OCI-M2 (cell line): Measurements from ENCODE around the gene RNF144B.
"Not testable (repeated sequence)": the region's sequence is repeated elsewhere in the genome, so short reads cannot be mapped to it uniquely, and the experiment has no call there.

Source experiments
- DNase-seq: peaks from one replicate; lab custom pipeline; 2025; ENCODE audit not compliant: unreplicated experiment; lab: John Stamatoyannopoulos, UW

RNF144B gene

GRCh38 chr6:18439581-18439980 is 52.4 kb downstream of the RNF144B start:
- DNase-seq = no peak

- no peak for DNase-seq
Measured at GRCh38 chr6:18441251-18441979, 54.3 kb downstream of the RNF144B start.

GRCh38 chr6:18444111-18444510 is 57.0 kb downstream of the RNF144B start:
- no peak for DNase-seq

GRCh38 chr6:18445228-18445627 is 58.1 kb downstream of the RNF144B start:
- DNase-seq = no peak

- no peak for DNase-seq
Measured at GRCh38 chr6:18446771-18447170, 59.6 kb downstream of the RNF144B start.

GRCh38 chr6:18447552-18447951 is 60.4 kb downstream of the RNF144B start:
- DNase-seq = no peak

GRCh38 chr6:18451756-18452155 is 64.6 kb downstream of the RNF144B start:
- DNase-seq = no peak

- DNase-seq = no peak
Measured at GRCh38 chr6:18454446-18454845, 67.3 kb downstream of the RNF144B start.

- DNase-seq = no peak
Measured at GRCh38 chr6:18457065-18457737, 70.1 kb downstream of the RNF144B start.

- DNase-seq = not testable (repeated sequence)
Measured at GRCh38 chr6:18458086-18458485, 70.9 kb downstream of the RNF144B start.

GRCh38 chr6:18463429-18463828 is 76.3 kb downstream of the RNF144B start:
- DNase-seq = no peak

- DNase-seq = no peak
Measured at GRCh38 chr6:18464176-18464575, 77.0 kb downstream of the RNF144B start.

GRCh38 chr6:18465410-18466154 is 78.4 kb downstream of the RNF144B start:
- no peak for DNase-seq

- no peak for DNase-seq
Measured at GRCh38 chr6:18467741-18468502, 80.8 kb downstream of the RNF144B start.

- no peak for DNase-seq
Measured at GRCh38 chr6:18468503-18468843, 81.3 kb downstream of the RNF144B start.

- no peak for DNase-seq
Measured at GRCh38 chr6:18469536-18469935, 82.4 kb downstream of the RNF144B start.

GRCh38 chr6:18471232-18471964 is 84.2 kb downstream of the RNF144B start:
- DNase-seq = no peak

GRCh38 chr6:18472941-18473340 is 85.8 kb downstream of the RNF144B start:
- DNase-seq = no peak

- no peak for DNase-seq
Measured at GRCh38 chr6:18473755-18474154, 86.6 kb downstream of the RNF144B start.

GRCh38 chr6:18477301-18477941 is 90.3 kb downstream of the RNF144B start:
- no peak for DNase-seq
